Coronary artery (tissue), 2 donors: ENCODE measurements around the gene RHAG.
"Not testable (repeated sequence)": the region's sequence is repeated elsewhere in the genome, so short reads cannot be mapped to it uniquely, and the experiment has no call there.

Experiments used
- DNase-seq: peaks from one replicate; pipeline ENCODE4 v3.0.0-alpha.2; 2017; ENCODE audit warnings: low spot score
- H3K27ac ChIP-seq, 2 donors: fragments of 200-600 bp; sonication (generic); one replicate each; pipeline ENCODE4 v1.5.1; 2016 to 2019
- H3K4me3 ChIP-seq: fragments of 200-600 bp; sonication (generic); 2 replicates; pipeline ENCODE4 v1.5.1; 2016; ENCODE audit warnings: mild to moderate bottlenecking, moderate library complexity
- TF ChIP-seq, protein P1 (sequence below): fragments of 200-600 bp; sonication (generic); IDR thresholded peaks from one replicate; pipeline ENCODE4 v1.5.1; 2019; ENCODE audit warnings: antibody characterized with exemption

The RHAG gene

GRCh38 chr6:49626811-49627210, 9.8 kb downstream of the RHAG start:
- DNase-seq: no peak
- TF ChIP-seq, protein P1, sequence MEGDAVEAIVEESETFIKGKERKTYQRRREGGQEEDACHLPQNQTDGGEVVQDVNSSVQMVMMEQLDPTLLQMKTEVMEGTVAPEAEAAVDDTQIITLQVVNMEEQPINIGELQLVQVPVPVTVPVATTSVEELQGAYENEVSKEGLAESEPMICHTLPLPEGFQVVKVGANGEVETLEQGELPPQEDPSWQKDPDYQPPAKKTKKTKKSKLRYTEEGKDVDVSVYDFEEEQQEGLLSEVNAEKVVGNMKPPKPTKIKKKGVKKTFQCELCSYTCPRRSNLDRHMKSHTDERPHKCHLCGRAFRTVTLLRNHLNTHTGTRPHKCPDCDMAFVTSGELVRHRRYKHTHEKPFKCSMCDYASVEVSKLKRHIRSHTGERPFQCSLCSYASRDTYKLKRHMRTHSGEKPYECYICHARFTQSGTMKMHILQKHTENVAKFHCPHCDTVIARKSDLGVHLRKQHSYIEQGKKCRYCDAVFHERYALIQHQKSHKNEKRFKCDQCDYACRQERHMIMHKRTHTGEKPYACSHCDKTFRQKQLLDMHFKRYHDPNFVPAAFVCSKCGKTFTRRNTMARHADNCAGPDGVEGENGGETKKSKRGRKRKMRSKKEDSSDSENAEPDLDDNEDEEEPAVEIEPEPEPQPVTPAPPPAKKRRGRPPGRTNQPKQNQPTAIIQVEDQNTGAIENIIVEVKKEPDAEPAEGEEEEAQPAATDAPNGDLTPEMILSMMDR: no peak
- no peak overlapping the region for H3K27ac ChIP-seq
- no peak overlapping the region for H3K4me3 ChIP-seq

DNA sequence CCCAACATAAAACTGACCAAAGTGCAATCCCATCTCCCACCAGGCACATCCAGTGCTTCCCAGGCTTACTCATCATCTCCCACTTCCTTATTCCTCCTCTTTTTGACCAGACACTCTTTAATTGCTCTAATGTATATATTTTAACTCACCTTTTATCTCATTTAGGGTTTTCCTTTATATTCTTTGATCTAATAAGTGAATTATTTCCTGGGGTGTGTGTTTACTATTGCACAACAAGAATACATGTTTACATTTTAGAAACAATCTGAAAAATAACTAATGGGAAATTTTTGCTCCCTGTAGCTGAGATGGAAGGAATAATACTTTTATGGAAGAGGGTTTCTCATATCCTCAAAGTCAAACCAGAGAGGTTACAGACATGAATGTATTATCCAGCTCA, 18.4 kb downstream of the RHAG start:
- DNase-seq: no peak
- TF ChIP-seq, protein P1: no peak
- H3K4me3 ChIP-seq: no peak overlapping the region
- H3K27ac ChIP-seq: no peak overlapping the region

DNA sequence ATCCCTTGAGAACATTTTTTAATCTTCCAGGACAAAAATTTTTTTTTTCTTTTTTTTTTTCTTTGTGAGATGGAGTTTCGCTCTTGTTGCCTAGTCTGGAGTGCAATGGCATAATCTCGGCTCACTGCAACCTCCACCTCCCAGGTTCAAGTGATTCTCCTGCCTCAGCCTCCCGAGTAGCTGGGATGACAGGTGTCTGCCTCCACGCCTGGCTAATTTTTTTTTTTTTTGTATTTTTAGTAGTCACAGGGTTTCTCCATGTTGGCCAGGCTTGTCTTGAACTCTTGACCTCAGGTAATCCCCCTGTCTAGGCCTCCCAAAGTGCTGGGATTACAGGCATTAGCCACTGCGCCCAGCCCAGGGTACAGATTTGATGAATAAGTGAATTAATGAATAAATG, 22.5 kb downstream of the RHAG start:
- DNase-seq, H3K4me3 ChIP-seq, H3K27ac ChIP-seq: not testable (repeated sequence)

DNA sequence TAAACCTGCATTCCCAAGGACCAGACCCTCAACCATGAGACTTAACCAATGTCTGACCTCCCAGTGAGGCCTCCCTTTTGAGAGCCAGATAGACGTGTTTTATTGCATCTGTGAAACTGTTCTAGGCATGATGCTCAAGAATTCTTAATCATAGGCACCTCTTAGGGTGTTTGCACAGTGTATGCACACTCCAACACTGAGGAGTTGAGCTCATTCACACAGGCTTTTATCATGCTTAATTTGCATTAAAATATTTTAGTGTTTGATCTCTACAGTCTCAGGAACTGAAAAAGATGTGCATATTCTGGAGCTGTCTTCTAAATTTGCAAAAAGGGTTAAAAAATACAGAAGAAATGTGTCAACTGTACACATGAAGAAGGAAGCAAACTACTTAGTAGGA, 27.4 kb downstream of the RHAG start:
- Histone ChIP-seq H3K4me3 (no peak overlapping the region), H3K27ac (no peak overlapping the region)
- no peak for DNase-seq
- TF ChIP-seq, protein P1: no peak

DNA sequence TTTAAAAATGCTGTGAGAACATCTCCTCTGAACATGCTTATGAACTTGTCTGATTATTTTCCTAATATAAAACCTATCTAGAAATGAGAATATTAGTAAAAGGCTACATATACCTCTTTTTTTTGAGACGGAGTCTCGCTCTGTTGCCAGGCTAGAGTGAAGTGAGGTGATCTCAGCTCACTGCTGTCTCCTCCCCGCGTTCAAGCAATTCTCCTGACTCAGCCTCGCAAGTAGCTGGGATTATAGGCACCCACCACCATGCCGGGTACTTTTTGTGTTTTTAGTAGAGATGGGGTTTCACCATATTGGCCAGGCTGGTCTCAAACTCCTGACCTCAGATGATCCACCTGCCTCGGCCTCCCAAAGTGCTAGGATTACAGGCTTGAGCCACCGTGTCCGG, 28.4 kb downstream of the RHAG start:
- not testable (repeated sequence) for H3K4me3 ChIP-seq, H3K27ac ChIP-seq, DNase-seq

DNA sequence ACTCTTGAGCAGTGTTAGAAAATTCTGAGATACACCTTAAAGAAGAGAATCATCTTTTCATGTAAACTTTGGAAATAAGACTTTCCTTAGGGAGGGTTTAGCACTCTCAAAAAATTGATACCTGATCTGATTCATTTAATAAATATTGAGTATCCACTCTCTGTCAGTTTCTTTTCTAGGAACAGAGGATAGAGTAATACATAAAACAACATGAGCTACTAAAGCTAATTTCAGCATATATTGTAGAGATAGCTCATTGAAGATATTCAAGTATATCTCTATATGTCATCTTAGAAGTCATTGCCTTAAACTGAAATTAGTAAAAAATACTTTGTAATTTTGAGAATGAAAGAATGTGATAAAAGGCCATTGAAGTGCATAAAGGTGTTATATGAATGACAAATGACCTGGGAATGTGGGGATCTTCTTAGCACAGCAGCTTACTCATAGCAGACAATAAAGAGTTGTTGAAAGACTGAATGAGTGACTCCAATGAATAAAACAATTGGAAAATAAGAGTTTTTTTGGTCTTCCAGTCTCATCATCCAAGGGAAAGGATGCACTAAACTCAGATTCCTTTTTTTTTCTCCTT, 29.2 kb downstream of the RHAG start:
- Histone ChIP-seq H3K4me3 (no peak overlapping the region), H3K27ac (no peak overlapping the region)
- TF ChIP-seq, protein P1: no peak
- no peak for DNase-seq

- Histone ChIP-seq H3K27ac (no peak overlapping the region), H3K4me3 (no peak overlapping the region)
- no peak for DNase-seq
- TF ChIP-seq, protein P1: peak; percentile 70
Observed at GRCh38 chr6:49606721-49607390, 29.8 kb downstream of the RHAG start.

- not testable (repeated sequence) for H3K4me3 ChIP-seq, H3K27ac ChIP-seq, DNase-seq
Observed at GRCh38 chr6:49604080-49604479, 32.6 kb downstream of the RHAG start.

DNA sequence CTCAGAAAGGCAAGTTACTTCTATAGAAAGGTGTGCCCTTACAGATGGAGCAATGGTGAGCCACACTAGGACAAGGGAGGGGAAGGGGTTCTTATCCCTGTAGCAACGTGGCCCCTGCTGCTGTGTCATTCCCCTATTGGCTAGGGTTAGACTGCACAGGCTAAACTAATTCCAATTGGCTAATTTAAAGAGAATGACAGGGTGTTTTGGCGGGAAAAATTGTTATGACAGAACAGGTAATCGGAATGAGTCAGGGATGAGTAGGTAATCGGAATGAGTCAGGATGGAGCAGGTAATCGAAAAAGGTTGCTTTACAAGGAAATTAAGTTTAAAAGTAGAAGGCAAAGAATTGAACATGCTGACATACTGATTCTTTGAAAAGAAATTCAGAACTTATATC, 49.4 kb downstream of the RHAG start:
- H3K4me3 ChIP-seq, H3K27ac ChIP-seq, DNase-seq: not testable (repeated sequence)
